ENCODE data around the gene ZNF324. TPM values are rescaled to one million over a fixed set of nuclear protein-coding genes. Genes with fewer than 3 reads are reported as not detected.
"Not testable (repeated sequence)": the region's sequence is repeated elsewhere in the genome, so short reads cannot be mapped to it uniquely, and the experiment has no call there.

Gene ZNF324
- 4.3 TPM for total RNA-seq
- long read RNA-seq, transcript ZNF324-201 (4 exons, 3,000 nt): major isoform, 10 of 14 reads
- long read RNA-seq, partial matches to known transcripts: 0 of 14 reads
- long read RNA-seq, other reads (novel, unspliced or antisense): 4 of 14 reads

DNA sequence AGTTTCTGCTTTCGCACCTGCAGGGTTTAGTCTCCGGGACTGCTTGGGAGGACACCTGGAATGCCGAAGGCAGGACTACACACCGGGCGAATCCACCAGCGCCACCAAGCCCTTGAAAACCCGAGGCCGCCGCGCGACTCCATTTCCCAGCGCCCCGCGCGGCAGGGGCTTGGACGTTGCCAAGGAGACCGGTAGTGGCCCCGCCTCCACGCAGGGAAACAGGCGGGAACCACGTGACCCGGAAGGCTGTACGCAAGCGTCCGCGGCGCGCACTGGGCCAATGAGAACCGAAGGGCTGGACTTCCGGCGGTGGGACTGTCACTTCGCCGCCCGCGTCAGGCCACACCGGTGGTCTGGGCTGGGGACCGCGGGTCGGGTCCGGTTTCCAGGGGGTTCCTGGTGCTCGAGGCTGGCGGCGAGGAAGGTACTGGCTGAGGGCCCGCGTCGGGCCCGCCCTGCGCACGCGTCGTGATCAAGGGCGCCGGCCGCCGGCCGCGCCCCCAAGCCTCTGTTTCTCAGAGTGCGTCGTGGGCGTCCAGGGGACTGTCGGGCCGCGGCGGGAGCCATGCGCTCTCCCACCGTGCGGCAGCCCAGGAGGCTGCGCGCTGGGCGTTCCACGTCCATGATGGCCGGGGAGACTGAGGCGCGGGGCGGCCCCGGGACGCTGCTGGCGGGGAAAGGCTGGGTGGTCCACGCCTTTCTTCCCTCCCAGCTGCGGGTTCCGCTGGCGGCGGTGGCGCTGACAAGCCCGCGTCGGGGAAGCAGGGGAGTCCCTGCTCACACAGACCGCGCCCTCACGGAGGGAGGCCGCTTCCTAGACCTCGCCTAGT, at the start of gene ZNF324:
Gene ZNF324, plus strand, starts transcription at position 321 of the 830 bp plus-strand sequence. CDS start 2,106 bp downstream, outside the sequence.
- ATAC-seq: peak; percentile 98
- peak; percentile 100 for DNase-seq (ENCODE audit: missing footprints)
- intact Hi-C loops (cut with DNase I): no loop called here

DNA sequence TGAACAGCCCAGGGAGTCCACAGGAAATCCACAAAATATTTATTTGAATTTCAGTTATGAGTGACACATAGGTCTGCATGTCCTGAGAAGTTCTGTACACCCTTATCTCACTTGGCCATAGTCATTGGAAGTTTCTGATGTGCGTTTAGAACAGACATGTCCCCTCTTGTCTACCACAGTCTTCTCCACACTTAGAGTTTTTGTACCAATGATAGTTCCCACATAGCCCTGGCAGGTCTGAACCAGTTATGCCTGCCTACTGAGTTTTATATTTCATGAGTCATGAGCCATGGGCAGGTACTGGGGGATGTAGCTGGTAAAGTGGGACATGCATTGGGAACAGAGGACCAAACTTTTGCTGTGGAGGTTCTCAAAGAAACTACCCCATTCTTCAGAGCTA, 38.3 kb upstream of the ZNF324 start:
- ATAC-seq (no peak), DNase-seq (ENCODE audit: missing footprints) (no peak)
- intact Hi-C loops (cut with DNase I): no loop called here

DNA sequence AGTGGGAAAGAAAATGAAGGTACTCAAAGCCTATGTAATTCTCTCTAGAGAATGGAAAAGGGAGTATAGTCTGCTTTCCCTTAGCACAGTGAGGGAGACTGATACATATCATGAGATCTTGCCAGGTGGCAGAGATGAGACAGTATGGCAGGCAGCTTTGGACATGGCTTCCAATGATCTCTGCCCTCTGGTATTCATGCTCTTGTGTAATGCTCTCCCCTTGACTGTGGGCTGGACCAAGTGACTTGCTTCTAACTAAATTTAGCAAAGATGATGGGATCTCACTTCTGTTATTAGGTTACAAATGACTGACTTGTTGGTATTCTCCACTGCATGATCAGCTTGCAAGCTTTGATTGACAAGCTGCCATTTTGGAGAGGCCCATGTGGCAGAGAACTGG, 37.1 kb upstream of the ZNF324 start:
- ATAC-seq (no peak), DNase-seq (ENCODE audit: missing footprints) (no peak)
- intact Hi-C loops (cut with DNase I): no loop called here

DNA sequence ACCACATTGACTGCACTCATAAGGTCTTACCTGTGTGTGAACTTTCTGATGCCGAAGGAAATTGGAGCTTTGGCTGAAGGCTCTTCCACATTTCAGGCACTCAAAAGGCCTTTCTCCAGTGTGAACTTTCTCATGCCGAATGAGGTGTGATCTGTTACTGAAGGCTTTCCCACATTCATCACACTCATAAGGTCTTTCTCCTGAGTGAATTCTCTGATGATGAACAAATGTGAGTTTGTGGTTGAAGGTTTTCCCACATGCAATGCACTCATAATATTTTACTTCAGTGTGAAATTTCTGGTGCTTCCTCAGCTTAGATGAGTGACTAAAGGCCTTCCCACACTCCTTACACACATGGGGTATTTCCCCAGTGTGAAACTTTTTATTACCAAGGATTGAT, 32.7 kb upstream of the ZNF324 start:
- DNase-seq (ENCODE audit: missing footprints) (no peak), ATAC-seq (no peak)
- intact Hi-C loops (cut with DNase I): no loop called here

DNA sequence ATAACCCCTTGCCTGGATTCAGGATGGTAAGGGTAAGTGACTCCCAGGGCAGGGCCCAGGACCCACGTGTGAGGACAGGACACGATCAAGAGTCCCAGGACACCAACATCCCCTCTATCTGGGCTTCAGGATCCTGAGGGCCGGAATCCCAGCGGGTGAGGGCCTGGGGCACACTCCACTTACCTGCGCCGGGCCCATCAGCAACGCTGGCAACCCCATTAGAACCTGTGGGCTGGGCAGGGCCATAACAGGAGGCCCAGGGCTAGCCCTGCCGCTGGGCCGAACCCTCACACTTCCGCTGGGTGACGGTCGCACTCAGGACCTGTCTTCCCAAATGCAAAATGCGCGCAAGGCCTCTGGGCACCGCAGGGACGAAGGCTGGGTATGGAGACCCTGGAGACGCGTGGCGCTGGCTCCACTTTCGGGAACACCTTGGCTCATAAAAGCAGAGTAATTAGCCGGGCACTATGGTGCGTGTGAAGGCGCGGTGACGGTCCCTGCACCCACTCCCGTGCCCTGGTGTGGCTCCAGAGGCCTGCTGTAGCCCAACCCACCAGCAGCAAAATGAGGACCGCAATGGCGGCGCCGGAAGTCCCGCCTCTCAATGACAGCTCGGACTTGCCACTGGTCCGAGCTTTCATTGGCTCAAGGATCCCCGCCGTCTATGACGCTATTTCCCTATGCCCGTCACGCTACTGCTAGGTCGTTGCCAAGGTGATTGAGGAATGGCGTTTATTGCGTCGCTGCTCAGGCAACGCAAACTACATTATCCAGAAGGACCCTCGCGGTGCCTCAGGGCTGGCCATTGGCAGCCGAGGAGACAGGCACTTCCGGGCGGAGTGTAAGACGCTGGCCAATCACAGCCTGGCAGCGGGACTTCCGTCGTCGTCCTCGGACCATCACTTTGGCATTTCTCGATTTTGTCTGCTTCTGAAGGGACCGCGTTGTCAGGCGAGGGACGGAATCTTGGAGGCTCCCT, 27.0 kb upstream of the ZNF324 start, which contains the start of gene ZNF132:
Gene ZNF132, minus strand, starts transcription at position 578 of the 979 bp plus-strand sequence. Its CDS starts 332 bp downstream, at position 246.
- DNase-seq (ENCODE audit: missing footprints): peak; percentile 98
- peak; percentile 98 for ATAC-seq
- intact Hi-C loops (cut with DNase I): loop anchor here (1.0 kb wide), 1 partner anchor 11 kb away; the partner anchor contains the start of gene ZNF324B

DNA sequence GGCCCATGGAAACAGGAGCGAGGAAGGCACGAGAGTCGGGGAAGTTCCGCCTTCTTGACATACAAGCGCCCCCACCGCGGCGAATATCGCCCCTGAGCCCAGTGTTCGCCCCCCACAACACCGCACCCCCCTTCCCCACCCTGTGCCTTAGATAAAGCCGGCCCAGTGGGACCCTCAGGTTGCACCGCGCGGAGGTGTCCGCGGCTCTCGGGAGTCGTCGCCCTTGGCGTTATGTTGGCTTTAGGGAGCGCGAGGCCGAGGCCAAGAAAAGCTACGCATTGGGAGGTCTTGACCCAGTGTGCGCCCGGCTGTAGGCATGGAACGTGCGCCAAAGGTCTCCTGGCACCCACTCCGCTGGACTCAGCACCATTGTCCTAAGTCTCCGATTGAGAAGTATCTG, 26.3 kb upstream of the ZNF324 start:
- ATAC-seq (peak; percentile 3), DNase-seq (ENCODE audit: missing footprints) (no peak)
- intact Hi-C loops (cut with DNase I): loop anchor here (1.0 kb wide), 1 partner anchor 11 kb away; the partner anchor contains the start of gene ZNF324B

DNA sequence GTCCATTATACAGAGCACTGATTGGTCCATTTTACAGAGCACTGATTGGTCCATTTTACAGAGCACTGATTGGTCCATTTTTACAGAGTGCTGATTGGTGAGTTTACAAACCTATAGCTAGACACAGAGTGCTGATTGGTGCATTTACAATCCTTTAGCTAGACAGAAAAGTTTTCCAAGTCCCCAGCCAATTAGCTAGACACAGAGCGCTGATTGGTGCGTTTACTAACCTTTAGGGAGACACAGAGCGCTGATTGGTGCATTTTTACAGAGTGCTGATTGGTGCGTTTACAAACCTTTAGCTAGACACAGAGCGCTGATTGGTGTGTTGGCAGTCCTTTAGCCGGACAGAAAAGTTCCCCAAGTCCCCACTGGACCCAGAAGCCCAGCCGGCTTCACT, 23.9 kb upstream of the ZNF324 start:
- intact Hi-C loops (cut with DNase I); DNase-seq (ENCODE audit: missing footprints); ATAC-seq: not testable (repeated sequence)

DNA sequence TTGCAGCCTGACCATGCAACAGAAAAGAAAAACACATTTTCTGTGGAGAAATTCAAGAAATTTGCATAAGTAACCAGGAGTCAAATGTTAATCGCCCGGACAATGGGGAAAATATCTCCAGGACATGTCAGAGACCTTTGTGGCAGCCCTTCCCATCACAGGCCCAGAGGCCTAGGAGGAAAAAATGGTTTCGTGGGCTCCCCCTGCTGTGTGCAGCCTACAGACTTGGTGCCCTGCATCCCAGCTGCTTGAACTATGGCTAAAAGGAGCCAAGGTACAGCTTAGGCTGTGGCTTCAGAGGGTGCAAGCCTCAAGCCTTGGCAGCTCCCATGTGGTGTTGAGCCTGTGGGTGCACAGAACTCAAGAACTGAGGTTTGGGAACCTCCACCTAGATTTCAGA, 18.0 kb upstream of the ZNF324 start:
- intact Hi-C loops (cut with DNase I); ATAC-seq; DNase-seq (ENCODE audit: missing footprints): not testable (repeated sequence)

DNA sequence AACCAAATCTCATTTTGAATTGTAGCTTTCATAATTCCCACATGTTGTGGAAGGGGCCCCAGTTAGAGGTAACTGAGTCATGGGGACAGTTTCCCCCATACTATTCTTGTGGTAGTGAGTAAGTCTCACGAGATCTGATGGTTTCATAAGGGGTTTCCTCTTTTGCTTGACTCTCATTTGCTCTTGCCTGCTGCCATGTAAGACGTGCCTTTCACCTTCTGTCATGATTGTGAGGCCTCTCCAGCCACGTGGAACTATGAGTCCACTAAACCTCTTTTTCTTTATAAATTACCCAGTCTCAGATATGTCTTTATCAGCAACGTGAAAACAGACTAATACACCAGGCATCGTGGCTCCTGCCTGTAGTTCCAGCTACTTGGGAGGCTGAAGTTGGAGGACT, 16.9 kb upstream of the ZNF324 start:
- DNase-seq (ENCODE audit: missing footprints); intact Hi-C loops (cut with DNase I); ATAC-seq: not testable (repeated sequence)

DNA sequence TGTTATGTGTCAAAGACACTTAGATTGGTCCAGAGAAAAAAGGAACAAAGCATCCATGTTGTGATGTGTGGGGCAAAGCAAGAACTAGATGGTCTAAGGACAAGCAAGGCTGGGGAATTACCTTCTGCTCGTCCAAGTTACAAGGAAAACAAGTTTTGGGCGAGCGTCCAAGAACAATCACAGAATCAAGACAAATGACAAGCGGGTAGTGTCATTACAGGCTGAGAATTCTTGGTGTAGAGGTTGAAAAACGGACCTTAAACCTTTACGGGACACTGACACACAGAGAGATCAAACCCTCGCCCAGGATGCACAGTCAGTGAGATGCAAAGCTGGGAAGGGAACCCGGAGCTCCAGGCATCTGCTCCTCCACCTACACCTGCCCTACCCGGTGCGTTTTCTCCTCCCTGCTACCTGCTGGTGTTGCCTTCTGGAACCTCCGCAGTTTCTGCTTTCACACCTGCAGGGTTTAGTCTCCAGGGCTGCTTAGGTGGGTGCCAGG, 16.0 kb upstream of the ZNF324 start:
- ATAC-seq: no peak
- intact Hi-C loops (cut with DNase I): loop anchor here (1.0 kb wide), 1 partner anchor 11 kb away; the partner anchor contains the start of gene ZNF132
- DNase-seq (ENCODE audit: missing footprints): no peak

DNA sequence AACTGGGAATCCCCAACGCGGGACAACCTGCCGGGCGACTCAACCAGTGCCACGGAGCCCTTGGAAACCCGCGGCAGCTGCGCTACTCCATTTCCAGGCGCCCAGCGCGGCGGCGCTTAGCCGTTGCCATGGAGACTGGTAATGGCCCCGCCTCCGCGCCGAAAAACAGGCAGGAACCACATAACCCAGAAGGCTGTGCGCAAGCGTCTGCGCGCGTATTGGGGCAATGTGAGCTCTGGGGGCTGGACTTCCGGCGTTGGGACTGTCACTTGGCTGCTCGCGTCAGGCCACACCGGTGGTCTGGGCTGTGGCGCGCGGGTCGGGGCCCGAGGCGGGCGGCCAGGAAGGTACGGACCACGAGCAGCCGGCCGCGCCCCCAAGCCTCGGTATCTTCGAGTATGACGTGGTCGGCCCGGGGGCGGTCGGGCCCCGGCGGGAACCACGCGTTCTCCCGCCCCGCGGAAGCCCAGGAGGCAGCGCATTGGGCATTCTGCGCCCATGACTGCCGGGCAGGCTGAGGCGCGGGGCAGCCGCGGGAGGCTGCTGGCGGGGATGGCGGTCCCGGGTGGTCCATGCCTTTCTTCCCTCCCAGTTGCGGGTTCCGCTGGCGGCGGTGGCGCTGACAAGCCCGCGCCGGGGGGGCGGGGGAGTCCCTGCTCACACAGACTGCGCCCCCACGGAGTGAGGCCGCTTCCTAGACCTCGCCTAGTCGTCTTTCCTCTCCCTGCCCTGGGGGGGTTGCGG, 15.3 kb upstream of the ZNF324 start, which contains the start of gene ZNF324B:
Gene ZNF324B, plus strand, starts transcription at position 265 of the 744 bp plus-strand sequence. CDS start 2,080 bp downstream, outside the sequence.
- intact Hi-C loops (cut with DNase I): loop anchor here (1.0 kb wide), 1 partner anchor 11 kb away; the partner anchor contains the start of gene ZNF132
- peak; percentile 98 for ATAC-seq
- DNase-seq (ENCODE audit: missing footprints): peak; percentile 99

DNA sequence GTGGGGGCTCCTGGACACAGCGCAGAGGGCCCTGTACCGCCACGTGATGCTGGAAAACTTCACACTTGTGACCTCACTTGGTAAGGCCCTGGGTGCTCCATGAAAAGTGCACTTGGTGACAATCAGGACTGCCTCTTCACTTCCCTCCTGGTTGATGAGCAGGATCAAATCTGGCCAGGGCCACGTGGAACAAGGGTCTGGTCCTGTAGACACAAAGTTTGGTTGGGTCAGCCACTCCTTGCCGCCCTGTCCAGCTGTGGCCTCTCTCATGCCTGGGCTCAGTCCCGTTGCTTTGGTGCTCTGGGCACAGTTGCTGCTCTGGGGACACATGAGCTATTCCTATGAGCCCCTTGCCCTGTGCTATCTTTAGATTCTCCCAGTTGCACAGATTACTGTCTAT, 13.1 kb upstream of the ZNF324 start:
- ATAC-seq (no peak), DNase-seq (ENCODE audit: missing footprints) (no peak)
- intact Hi-C loops (cut with DNase I): no loop called here

DNA sequence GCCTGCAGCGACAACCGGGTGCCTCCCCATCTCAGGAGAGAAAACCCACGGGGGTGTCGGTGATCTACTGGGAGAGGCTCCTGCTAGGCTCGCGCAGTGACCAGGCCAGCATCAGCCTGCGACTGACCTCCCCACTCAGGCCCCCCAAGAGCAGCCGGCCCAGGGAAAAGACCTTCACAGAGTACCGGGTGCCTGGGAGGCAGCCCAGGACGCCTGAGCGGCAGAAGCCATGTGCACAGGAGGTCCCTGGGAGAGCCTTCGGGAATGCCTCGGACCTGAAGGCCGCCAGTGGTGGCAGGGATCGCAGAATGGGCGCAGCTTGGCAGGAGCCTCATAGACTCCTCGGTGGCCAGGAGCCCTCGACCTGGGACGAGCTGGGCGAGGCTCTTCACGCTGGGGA, 11.6 kb upstream of the ZNF324 start:
- DNase-seq (ENCODE audit: missing footprints): no peak
- ATAC-seq: no peak
- intact Hi-C loops (cut with DNase I): no loop called here

DNA sequence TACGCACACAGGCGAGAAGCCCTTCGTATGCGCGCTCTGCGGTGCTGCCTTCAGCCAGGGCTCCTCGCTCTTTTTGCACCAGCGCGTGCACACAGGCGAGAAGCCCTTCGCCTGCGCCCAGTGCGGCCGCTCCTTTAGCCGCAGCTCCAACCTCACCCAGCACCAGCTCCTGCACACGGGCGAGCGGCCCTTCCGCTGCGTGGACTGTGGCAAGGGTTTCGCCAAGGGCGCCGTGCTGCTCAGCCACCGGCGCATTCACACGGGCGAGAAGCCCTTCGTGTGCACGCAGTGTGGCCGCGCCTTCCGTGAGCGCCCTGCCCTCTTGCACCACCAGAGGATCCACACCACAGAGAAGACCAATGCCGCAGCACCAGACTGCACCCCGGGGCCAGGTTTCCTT, 10.8 kb upstream of the ZNF324 start:
- intact Hi-C loops (cut with DNase I): no loop called here
- no peak for ATAC-seq

DNA sequence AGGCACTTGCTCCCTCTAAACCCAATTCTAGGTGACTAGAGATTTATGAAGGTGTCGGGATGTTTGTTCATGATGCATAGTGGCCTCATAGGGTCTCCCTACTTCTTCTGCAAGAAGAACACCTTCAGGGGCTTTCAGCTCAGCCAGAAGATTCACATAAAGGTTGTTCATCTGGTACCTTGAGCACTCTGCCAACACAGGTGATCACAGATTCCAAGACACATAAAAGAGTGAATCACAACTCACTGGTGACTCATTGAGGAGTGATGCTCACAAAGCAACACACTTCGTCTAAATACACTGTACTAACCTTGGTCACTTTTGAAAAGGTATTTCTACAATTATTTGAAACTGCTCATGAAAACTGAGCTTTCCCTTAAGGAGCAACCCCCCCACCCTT, 6.8 kb upstream of the ZNF324 start:
- intact Hi-C loops (cut with DNase I): no loop called here
- no peak for ATAC-seq
- DNase-seq (ENCODE audit: missing footprints): no peak

More for the DNA sequence above, 10.8 kb upstream of the ZNF324 start:
- DNase-seq (ENCODE audit: missing footprints): peak; percentile 49

DNA sequence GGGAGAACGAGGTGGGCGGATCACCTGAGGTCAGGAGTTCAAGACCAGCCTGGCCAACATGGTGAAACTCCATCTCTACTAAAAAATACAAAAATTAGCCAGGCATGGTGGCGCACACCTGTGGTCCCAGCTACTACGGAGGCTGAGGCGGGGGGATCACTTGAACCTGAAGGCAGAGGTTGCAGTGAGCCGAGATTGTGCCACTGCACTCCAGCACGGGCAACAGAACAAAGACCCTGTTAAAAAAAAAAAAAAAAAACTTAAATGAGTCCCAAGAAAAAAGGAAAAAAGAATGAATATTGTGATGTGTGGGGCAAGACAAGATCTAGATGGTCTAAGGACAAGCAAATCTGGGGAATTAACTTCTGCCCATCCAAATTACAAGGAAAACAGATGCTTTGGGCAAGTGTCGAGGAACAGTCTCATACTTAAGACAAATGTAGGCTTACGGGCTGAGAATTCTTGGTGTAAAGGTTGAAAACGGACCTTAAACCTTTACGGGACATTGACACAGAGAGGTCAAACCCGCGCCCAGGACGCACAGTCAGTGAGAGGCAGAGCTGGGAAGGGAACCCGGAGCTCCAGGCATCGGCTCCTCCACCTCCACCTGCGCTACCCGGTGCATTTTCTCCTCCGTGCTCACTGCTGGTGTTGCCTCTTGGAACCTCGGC, 656 bp upstream of the ZNF324 start:
- ATAC-seq (peak; percentile 30), DNase-seq (ENCODE audit: missing footprints) (no peak)
- intact Hi-C loops (cut with DNase I): no loop called here

DNA sequence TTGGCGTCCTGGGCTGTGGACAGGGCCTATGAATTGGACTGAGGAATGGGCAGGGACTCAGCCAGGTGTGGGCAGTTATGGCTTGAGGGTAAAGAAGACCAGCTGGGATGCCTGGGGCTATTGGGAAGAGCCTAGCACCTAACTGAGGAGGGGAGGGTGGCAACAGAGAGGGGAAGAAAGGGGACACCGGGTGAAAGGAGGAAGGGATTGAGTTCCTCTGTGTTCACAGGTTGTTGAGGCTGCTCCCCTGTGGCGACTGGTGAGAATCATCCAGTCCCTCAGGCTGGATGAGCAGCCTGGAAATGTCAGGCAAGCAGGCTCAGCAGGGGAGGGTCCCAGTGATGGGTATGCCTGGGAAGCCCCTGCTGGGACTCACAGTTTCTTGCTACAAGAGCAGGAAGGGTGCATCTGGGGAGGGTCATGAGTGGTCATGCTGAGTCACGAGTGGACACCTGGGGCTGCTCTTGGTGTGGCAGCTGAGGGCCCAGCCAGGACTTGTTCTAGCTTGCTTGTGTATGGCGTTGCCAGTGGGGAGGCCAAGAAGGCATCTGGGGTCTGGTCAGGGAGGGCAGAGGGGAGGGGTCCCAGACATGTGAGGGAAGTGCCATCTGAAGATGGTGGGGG, 1.4 kb downstream of the ZNF324 start:
- intact Hi-C loops (cut with DNase I): no loop called here
- DNase-seq (ENCODE audit: missing footprints) (no peak), ATAC-seq (no peak)
